ENCODE results near the gene GLB1L. TPM values are rescaled to one million over a fixed set of nuclear protein-coding genes. Genes with fewer than 3 reads are reported as not detected.

The GLB1L gene
- 5.9 and 9.6 TPM in 2 replicates for total RNA-seq
- 1.7 and 6.6 TPM in 2 replicates for polyA plus RNA-seq

GRCh38 chr2:219245148-219245898 lies at the start of gene GLB1L, which contains the start of gene STK16:
TSS of gene GLB1L (minus strand) at chr2:219245444. CDS start at chr2:219243573, 1,871 bp downstream.
TSS of gene STK16 (plus strand) at chr2:219245479. CDS start at chr2:219246000, 521 bp downstream.
- WGBS (ENCODE audit: low lambda C conversion rate, missing lambda C conversion rate), result 1% methylated on average over 46 of the region's 46 CpGs
- peak within 1 kb of the TSS; percentile 89 for H3K4me2 ChIP-seq
- no peaks in the 10 kb centered on the region for H3K36me3 ChIP-seq (replicated peaks; ENCODE audit: insufficient read depth, low read depth)
- peak within 1 kb of the TSS; percentile 93 for H3K27ac ChIP-seq
- DNase-seq (ENCODE audit: low spot score), result peak; percentile 95
- H3K79me2 ChIP-seq, result peaks cover 22% of the 10 kb centered on the region
- peak within 1 kb of the TSS; percentile 48 for H3K4me3 ChIP-seq
- peaks cover 36% of the 10 kb centered on the region for H3K4me1 ChIP-seq (ENCODE audit: insufficient read depth)
- no peaks in the 10 kb centered on the region for H3K27me3 ChIP-seq
- peak within 1 kb of the TSS; percentile 86 for H2AFZ ChIP-seq
- H3K9me2 ChIP-seq (replicated peaks; ENCODE audit: insufficient read depth), result no peaks in the 10 kb centered on the region
- no peaks in the 10 kb centered on the region for H4K20me1 ChIP-seq (ENCODE audit: insufficient read depth, poor library complexity, severe bottlenecking)
- H3K9me3 ChIP-seq (ENCODE audit: low read depth), result no peaks in the 10 kb centered on the region
- TF ChIP-seq CTCF (IDR thresholded peaks at IDR 0.05; ENCODE audit: poor library complexity) (no peak), EZH2phosphoT487 (IDR thresholded peaks at IDR 0.05; ENCODE audit: low read depth, severe bottlenecking, unreplicated experiment) (no peak), EZH2 (IDR thresholded peaks at IDR 0.05; ENCODE audit: borderline replicate concordance) (no peak)

- WGBS (ENCODE audit: low lambda C conversion rate, missing lambda C conversion rate), result 9% methylated on average over 47 of the region's 67 CpGs
- H2AFZ ChIP-seq, result peak overlapping the region; percentile 94
These were observed 49.4 kb upstream of the GLB1L start for GRCh38 chr2:219294356-219295351.

GRCh38 chr2:219293736-219294231 lies 48.5 kb upstream of the GLB1L start:
- H3K9me2 ChIP-seq (replicated peaks; ENCODE audit: insufficient read depth), result no peaks in the 10 kb centered on the region
- no peak for DNase-seq (ENCODE audit: low spot score)
- TF ChIP-seq EZH2 (IDR thresholded peaks at IDR 0.05; ENCODE audit: borderline replicate concordance) (no peak), EZH2phosphoT487 (IDR thresholded peaks at IDR 0.05; ENCODE audit: low read depth, severe bottlenecking, unreplicated experiment) (no peak), CTCF (IDR thresholded peaks at IDR 0.05; ENCODE audit: poor library complexity) (no peak)
- no peaks in the 10 kb centered on the region for H4K20me1 ChIP-seq (ENCODE audit: insufficient read depth, poor library complexity, severe bottlenecking)
- H3K36me3 ChIP-seq (replicated peaks; ENCODE audit: insufficient read depth, low read depth), result no peaks in the 10 kb centered on the region
- H3K4me1 ChIP-seq (ENCODE audit: insufficient read depth), result no peaks in the 10 kb centered on the region
- no peaks in the 10 kb centered on the region for H3K9me3 ChIP-seq (ENCODE audit: low read depth)
- H2AFZ ChIP-seq, result no peak overlapping the region
- WGBS (ENCODE audit: low lambda C conversion rate, missing lambda C conversion rate), result 85% methylated on average over 5 of the region's 5 CpGs
- no peak overlapping the region for H3K27ac ChIP-seq
- H3K27me3 ChIP-seq, result no peaks in the 10 kb centered on the region
- no peaks in the 10 kb centered on the region for H3K79me2 ChIP-seq
- H3K4me2 ChIP-seq, result peak overlapping the region; percentile 94
- H3K4me3 ChIP-seq, result no peak overlapping the region

More at GRCh38 chr2:219294356-219295351, 49.4 kb upstream of the GLB1L start:
- no peaks in the 10 kb centered on the region for H3K27me3 ChIP-seq
- H3K4me1 ChIP-seq (ENCODE audit: insufficient read depth), result no peaks in the 10 kb centered on the region
- H3K36me3 ChIP-seq (replicated peaks; ENCODE audit: insufficient read depth, low read depth), result no peaks in the 10 kb centered on the region
- H3K9me3 ChIP-seq (ENCODE audit: low read depth), result no peaks in the 10 kb centered on the region
- H3K9me2 ChIP-seq (replicated peaks; ENCODE audit: insufficient read depth), result no peaks in the 10 kb centered on the region
- DNase-seq (ENCODE audit: low spot score), result peak; percentile 94
- no peaks in the 10 kb centered on the region for H4K20me1 ChIP-seq (ENCODE audit: insufficient read depth, poor library complexity, severe bottlenecking)
- H3K79me2 ChIP-seq, result no peaks in the 10 kb centered on the region
- H3K27ac ChIP-seq, result peak overlapping the region; percentile 62
- TF ChIP-seq EZH2phosphoT487 (IDR thresholded peaks at IDR 0.05; ENCODE audit: low read depth, severe bottlenecking, unreplicated experiment) (no peak), CTCF (IDR thresholded peaks at IDR 0.05; ENCODE audit: poor library complexity) (peak; percentile 92)
- H3K4me2 ChIP-seq, result peak overlapping the region; percentile 94
- peak overlapping the region; percentile 74 for H3K4me3 ChIP-seq

Measured in hepatocyte (in vitro differentiated cells).